Measurements from ENCODE around the gene NR2C2AP.
A peak's percentile ranks its signal among the peaks of the same experiment; 100 is the strongest.
"Not testable (repeated sequence)": the region's sequence is repeated elsewhere in the genome, so short reads cannot be mapped to it uniquely, and the experiment has no call there.

The NR2C2AP gene, protein sequence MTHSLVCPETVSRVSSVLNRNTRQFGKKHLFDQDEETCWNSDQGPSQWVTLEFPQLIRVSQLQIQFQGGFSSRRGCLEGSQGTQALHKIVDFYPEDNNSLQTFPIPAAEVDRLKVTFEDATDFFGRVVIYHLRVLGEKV

GRCh38 chr19:19203012-19203856 is at the start of gene NR2C2AP:
TSS of gene NR2C2AP (minus strand) at chr19:19203414. CDS start at chr19:19203060, 354 bp downstream.
- DNase-seq: peak in 55 of 56 donors; percentile 41 to 96 (median 84)

DNA sequence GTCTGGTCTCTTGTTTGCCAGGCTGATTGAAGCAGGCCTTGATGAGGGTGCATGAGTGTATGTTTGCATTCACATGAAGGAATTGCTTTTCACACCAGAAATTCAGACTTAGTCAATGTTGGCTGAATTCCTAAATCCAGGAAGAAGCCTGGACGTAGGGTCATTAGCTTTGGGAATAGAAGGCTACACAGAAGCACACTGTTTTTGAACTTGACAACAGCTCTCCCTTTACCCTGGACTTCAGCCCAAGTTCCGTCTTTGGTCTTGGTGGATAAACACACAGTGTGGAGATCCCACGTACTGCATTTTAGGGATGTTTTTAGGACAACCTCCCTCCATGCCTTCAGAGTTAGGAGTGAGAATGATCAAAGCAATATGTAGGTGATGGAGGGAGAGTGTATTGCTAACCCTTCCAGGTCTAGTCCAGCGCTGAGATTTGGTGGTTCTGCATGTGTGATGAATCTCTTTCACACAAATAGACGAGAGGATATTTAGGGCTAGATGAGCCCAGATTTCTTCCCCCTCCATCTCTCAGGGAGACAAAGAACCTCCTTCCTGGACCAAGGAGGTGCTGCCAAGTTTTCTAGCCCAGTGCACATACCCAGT is 47.1 kb upstream of the NR2C2AP start:
- DNase-seq: no peak

DNA sequence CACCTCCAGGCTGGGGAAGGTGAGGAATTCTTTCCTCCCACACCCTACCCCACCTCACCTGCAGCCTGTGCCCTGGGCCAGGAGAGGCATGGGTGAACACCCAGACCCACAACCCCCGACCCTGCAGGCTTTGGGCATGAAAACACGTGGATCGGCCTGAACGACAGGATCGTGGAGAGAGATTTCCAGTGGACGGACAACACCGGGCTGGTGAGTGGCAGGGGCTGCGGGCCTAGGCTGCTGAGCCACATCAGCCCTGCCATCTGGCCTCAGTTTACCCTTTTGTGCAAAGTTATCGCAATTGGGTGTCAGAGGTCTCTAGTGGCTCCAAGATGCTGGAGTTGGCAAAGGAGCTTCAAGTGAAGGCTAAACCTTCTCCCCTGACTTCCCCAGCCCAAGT is 37.3 kb upstream of the NR2C2AP start:
- no peak for DNase-seq

DNA sequence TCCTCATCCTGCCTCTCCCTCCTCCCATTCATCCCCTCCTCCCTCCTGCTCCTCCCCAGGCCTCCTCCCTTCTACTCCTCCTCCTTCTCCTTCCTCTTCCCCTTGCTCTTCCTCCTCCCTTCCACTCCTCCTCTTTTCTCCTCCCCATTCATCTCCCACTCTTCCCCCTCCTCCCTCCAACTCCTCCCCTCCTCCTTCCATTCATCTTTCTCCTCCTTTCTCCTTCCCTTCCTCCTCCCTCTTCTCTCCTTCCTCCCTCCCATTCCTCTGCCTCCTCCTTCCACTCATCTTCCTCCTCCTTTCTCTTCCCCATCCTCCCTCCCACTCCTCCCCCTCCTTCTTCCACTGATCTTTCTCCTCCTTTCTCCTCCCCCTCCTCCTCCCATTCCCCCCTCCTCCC is 36.5 kb upstream of the NR2C2AP start:
- no peak for DNase-seq

DNA sequence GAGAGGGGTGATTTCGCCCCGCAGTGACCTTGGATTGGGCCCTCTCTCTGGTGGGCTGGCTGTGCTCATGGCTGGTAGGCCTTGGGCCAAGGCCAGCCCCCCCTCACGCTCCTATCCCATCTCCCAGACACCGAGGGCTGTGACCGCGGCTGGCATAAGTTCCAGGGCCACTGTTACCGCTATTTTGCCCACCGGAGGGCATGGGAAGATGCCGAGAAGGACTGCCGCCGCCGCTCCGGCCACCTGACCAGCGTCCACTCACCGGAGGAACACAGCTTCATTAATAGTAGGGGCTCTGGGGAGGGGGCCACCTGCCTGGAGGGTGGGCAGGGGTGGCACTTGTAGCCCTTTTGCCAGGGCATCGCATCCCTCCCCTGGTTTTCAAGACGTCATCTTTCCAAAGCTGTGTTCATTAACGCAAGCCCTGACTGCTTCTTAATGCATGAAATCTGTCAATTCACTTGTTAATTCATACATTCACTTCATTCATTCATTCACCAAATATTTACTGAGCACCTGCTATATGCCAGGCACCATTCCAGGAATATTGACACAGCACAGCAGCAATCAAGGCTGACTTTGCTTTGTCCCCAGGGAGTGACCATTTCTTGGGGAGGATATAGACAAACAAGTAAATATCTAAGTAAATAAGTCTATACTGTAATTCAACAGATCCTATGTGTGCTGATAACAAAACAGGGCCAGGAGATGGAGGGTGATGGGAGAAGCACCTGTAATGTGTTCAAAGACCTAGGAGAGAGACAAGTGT is 35.1 kb upstream of the NR2C2AP start:
- DNase-seq: no peak

DNA sequence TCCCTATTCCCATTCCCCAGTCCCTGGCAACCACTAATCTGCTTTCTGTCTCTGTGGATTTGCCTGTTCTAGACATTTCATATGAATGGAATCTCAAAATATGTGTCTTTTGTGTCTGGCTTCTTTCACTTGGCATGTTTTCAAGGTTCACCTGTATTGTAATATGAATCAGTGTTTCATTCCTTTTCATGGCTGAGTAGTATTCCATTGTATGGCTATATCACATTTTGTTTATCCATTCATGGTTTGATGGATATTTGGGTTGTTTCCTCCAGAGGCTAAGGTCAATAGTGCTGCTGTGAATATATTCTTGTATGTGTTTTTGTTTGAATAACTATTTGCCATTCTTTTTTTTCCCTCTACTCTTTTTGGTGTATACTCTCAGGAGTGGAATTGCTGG is 33.0 kb upstream of the NR2C2AP start:
- no peak for DNase-seq

DNA sequence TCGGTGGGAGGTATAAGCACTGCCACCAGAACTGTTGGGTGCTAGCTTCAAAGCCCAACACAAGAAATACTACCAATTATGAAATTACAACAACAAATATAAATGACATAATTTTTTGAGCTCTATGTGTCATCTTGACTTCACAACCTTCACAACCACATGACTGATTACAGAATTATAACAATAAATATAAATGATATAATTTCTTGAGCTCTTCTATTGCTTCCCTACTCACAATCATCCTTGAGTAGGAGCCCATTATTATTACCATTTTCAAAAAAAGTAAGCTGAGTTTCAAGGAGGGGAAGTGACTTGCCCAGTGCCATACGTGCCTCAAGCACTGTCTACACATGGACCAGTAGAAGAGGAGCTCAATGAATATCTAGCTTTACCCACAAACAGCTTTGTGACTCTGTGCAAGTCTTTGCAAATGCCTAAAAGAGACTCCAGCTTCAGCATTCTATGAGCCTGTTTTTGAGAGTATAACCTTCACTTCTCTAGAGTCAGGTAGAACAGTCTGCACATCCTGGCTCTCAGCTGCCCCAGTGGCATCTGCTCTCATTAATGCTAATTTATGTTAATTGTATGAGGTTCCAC is 31.1 kb upstream of the NR2C2AP start:
- no peak for DNase-seq

DNA sequence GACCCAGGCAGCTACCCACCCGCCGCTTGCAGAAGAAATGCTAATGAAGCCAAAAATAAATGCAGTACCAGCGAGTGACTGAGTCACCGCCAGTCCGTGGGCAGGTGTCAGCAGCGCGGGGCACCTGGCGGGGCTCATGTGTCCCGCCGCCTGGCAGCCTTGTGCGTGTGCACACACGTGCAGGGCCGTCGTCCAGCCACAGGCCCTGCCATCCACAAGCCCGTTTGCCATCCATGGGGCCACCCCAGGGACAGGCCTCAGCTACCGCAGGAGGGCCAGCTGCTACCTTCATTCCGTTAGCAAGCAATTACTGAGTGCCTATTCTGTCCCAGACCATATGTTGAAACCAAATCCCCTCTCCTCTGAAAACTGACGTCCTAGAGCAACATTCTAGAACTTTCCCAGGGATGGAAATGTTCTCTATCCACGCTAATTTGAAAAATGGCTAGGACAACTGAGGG is 29.1 kb upstream of the NR2C2AP start:
- DNase-seq: peak in 26 of 56 donors; percentile 9 to 74 (median 40)

GRCh38 chr19:19230999-19231398 is 27.8 kb upstream of the NR2C2AP start:
- DNase-seq: no peak

GRCh38 chr19:19229701-19230100 is 26.5 kb upstream of the NR2C2AP start:
- no peak for DNase-seq

GRCh38 chr19:19227217-19227616 is 24.0 kb upstream of the NR2C2AP start:
- DNase-seq: no peak

GRCh38 chr19:19226663-19227062 is 23.4 kb upstream of the NR2C2AP start:
- no peak for DNase-seq

- DNase-seq: no peak
These were observed 23.0 kb upstream of the NR2C2AP start for GRCh38 chr19:19226204-19226603.

GRCh38 chr19:19224852-19225494 is 21.8 kb upstream of the NR2C2AP start:
- peak in 2 of 56 donors; percentile 21 to 23 for DNase-seq

DNA sequence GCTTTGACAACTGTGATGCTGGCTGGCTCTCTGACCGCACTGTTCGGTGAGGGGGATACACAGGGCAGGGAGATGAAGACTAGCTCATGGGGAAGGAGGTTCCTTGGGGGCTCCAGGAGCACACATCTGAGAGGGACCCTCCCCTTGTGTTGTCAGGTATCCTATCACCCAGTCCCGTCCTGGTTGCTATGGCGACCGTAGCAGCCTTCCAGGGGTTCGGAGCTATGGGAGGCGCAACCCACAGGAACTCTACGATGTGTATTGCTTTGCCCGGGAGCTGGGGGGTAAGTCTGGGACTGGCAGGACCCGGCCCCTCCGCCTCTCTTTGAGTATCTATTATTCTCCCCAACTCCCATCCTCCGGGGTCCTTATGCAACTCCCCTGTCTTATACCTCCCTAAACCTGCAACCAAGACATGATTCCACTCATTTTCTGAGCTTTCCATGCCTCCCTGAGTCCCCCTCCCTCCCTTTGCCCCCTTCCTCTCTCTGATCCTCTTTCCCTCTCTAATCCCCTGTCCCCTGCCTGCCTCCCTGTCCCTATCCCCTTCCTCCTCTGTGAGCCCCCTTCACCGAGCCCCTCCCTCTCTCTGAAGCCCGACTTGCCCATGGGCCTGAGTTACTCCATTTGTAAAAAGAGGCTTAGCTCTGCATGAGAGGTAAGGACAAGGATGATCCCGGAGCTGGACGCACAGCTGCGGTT is 21.1 kb upstream of the NR2C2AP start:
- no peak for DNase-seq

DNA sequence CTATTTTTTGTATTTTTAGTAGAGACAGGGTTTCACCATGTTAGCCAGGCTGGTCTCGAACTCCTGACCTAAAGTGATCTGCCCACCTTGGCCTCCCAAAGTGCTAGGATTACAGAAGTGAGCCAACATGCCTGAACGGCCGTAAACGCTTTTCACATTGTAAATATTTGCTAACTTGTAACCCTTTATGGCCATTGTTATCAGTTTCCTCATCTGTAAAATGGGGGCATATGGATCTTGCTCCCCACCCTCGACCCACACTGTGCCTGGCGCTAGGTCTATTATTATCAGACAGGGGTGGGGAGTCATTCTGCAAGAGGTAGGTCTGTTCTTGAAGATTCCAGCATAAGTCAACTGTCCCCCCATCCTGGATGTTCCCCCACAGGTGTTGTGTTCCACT is 20.4 kb upstream of the NR2C2AP start:
- no peak for DNase-seq

DNA sequence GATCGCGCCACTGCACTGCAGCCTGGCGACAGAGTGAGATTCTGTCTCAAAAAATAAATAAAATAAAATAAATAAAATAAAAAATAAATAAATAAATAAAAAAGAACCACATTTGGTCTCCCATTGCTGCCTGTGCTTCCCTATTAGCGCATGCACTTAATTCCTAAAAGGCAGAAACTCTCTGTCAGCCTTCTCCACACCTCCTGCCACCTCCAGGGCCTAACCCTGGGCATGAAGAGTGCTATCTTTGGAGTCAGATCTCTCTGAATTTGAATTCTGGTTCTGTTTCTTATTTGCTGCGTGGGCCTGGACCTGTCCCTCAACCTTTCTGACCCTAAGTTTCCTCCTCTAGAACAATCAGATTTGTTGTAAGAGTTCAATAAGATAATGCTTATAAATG is 19.8 kb upstream of the NR2C2AP start:
- DNase-seq: no peak

DNA sequence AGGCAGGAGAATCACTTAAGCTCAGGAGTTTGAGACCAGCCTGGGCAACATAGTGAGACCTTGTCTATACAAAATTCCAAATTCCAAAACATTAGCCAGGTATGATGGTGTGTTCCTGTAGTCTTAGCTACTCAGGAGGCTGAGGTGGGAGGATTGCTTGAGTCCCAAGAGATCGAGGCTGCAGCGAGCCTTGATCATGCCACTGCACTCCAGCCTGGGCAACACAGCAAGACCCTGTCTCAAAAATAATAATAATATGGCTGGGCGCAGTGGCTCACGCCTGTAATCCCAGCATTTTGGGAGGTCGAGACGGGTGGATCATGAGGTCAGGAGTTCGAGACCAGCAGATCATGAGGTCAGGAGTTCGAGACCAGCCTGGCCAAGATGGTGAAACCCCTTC is 17.8 kb upstream of the NR2C2AP start:
- DNase-seq: not testable (repeated sequence)

- DNase-seq: no peak
These were observed 15.7 kb upstream of the NR2C2AP start for GRCh38 chr19:19218911-19219310.

- peak in 4 of 56 donors; percentile 6 to 34 (median 28) for DNase-seq
These were observed 13.9 kb upstream of the NR2C2AP start for GRCh38 chr19:19217099-19217498.
